Measurements from ENCODE around the gene RPS6KA2. TPM values are rescaled to one million over a fixed set of nuclear protein-coding genes. Genes with fewer than 3 reads are reported as not detected.

The RPS6KA2 gene
- total RNA-seq, 3 donors from 2014 or later: 23.7 to 124 (median 56.4) TPM

DNA sequence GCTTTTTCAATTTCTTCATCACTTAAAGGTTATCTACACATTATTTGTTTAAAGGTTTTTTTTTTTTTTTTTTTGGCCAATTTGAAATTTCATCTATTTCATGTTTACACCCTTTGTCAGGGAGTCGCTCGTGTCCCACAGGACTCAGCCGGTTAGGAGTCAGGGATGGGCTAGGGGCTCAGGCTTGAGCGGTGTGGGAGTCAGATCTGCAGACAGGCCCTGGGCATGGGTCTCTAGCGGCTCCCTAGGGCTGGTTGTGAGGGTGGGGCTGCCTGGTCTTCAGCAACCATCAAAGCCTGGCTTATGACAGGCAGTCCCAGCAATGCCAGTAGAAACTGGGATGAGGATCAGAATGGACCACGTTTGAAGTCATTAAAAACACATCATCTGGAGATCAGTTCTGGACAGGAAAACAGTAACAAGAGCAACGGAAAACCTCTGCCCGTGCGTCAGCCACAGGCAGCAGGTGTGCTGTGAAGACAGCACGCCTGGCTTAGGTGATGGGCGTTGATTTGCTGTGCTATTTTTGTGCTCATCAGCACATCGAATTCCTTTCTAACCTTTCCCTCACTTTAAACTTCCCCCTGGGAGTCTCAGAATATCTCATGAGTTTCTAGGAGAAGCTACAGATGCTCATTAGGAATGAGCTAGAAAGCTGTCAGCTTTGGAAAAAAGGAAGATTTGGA is 153.0 kb downstream of the RPS6KA2 start:
- Histone ChIP-seq H3K4me3 (no peak overlapping the region), H3K4me1 (no peaks in the 10 kb centered on the region), H3K9me3 (no peaks in the 10 kb centered on the region), H3K36me3 (no peaks in the 10 kb centered on the region), H3K27ac (no peak overlapping the region), H3K27me3 (no peaks in the 10 kb centered on the region)
- no peak for TF ChIP-seq CTCF (IDR thresholded peaks at IDR 0.05)
- TF ChIP-seq POLR2A (IDR thresholded peaks at IDR 0.05): no peak
- no peak for TF ChIP-seq POLR2AphosphoS5 (IDR thresholded peaks at IDR 0.05)
- intact Hi-C loops (cut with DNase I; ENCODE audit: low total_unique reads): no loop called here
- no peak for DNase-seq (ENCODE audit: low spot score in 2 of 2)

DNA sequence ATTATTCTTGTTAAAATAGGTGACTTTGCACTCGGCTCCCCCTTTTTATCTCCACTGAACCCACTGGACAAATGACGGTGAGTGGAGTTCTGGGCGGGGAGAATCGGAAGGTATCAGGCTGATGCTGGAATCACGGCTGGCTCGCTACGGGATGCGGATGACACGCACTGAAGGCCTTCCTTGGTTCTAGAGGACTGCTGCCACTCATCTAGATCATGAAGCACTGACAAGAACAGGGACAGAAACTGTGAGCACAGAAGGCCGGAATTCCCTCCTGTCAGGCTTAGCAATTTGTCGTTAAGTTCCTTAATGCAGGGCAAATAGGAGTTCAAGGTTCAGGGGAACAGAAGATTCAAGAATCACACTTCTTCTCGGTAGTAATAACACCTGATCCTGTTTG is 154.4 kb downstream of the RPS6KA2 start:
- intact Hi-C loops (cut with DNase I; ENCODE audit: low total_unique reads): no loop called here
- no peaks in the 10 kb centered on the region for H3K36me3 ChIP-seq

GRCh38 chr6:166471797-166472260 is 155.2 kb downstream of the RPS6KA2 start:
- intact Hi-C loops (cut with DNase I; ENCODE audit: low total_unique reads): no loop called here
- no peak overlapping the region for H3K27ac ChIP-seq
- TF ChIP-seq POLR2AphosphoS5 (IDR thresholded peaks at IDR 0.05): no peak
- TF ChIP-seq CTCF (IDR thresholded peaks at IDR 0.05): no peak
- no peak for TF ChIP-seq POLR2A (IDR thresholded peaks at IDR 0.05)
- no peak overlapping the region for H3K4me3 ChIP-seq
- H3K27me3 ChIP-seq: no peaks in the 10 kb centered on the region
- H3K4me1 ChIP-seq: no peaks in the 10 kb centered on the region
- H3K36me3 ChIP-seq: no peaks in the 10 kb centered on the region
- H3K9me3 ChIP-seq: no peaks in the 10 kb centered on the region
- DNase-seq (ENCODE audit: low spot score in 2 of 2): no peak

More for the DNA sequence above, 154.4 kb downstream of the RPS6KA2 start:
- Histone ChIP-seq H3K4me1 (no peaks in the 10 kb centered on the region), H3K9me3 (no peaks in the 10 kb centered on the region), H3K27ac (no peak overlapping the region), H3K27me3 (no peaks in the 10 kb centered on the region), H3K4me3 (no peak overlapping the region)
- no peak for DNase-seq (ENCODE audit: low spot score in 2 of 2)
- TF ChIP-seq POLR2A (IDR thresholded peaks at IDR 0.05) (no peak), POLR2AphosphoS5 (IDR thresholded peaks at IDR 0.05) (no peak), CTCF (IDR thresholded peaks at IDR 0.05) (no peak)

GRCh38 chr6:166470863-166471410 is 156.1 kb downstream of the RPS6KA2 start:
- Histone ChIP-seq H3K27me3 (no peaks in the 10 kb centered on the region), H3K36me3 (no peaks in the 10 kb centered on the region), H3K4me1 (no peaks in the 10 kb centered on the region), H3K4me3 (no peak overlapping the region), H3K27ac (no peak overlapping the region), H3K9me3 (no peaks in the 10 kb centered on the region)
- intact Hi-C loops (cut with DNase I; ENCODE audit: low total_unique reads): no loop called here
- TF ChIP-seq POLR2A (IDR thresholded peaks at IDR 0.05): no peak
- TF ChIP-seq POLR2AphosphoS5 (IDR thresholded peaks at IDR 0.05): no peak
- no peak for TF ChIP-seq CTCF (IDR thresholded peaks at IDR 0.05)
- DNase-seq (ENCODE audit: low spot score in 2 of 2): no peak

DNA sequence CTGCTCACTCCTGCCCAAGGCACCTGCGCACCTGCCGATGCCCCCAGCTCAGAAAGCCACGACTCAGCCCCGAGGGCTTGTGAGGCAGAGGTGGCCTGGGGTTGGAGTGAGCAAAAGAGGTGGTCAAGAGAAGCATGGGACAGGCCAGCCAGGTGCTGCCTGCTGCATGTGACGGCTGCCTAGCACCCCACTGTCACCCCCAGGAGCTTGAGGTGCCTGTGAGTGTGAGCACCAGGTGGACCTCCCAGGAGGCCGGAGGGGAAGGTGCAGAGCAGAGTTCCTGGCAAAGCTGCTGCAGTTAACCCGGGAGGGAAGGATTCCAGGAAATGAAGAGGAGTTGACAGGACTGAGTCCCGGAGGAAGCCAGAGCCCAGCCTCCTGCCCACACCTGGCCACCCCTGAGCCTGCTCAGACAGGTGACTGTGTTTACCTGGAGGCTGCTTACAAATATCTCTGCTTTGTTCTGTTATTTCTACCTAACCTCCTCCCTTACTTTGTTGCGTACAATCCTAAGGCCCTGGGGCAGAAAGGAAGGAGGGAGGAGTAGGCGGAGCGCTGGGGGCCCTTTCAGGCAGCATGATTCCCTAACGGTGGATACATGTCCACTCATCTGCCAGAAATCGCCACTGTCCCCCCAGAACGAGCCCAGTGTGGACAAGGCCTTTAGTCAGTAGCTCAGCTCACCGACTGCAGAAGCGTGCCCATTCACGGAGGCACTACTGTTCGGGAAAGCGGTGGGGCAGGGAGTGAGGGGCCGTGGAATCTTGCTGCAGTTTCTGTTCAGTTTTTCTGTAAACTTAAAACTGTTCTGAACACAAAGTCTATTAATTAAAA is 156.8 kb downstream of the RPS6KA2 start:
- H3K36me3 ChIP-seq: no peaks in the 10 kb centered on the region
- no peaks in the 10 kb centered on the region for H3K4me1 ChIP-seq
- DNase-seq (ENCODE audit: low spot score in 2 of 2): no peak
- H3K27me3 ChIP-seq: no peaks in the 10 kb centered on the region
- intact Hi-C loops (cut with DNase I; ENCODE audit: low total_unique reads): no loop called here
- TF ChIP-seq POLR2AphosphoS5 (IDR thresholded peaks at IDR 0.05) (no peak), CTCF (IDR thresholded peaks at IDR 0.05) (no peak), POLR2A (IDR thresholded peaks at IDR 0.05) (no peak)
- no peaks in the 10 kb centered on the region for H3K9me3 ChIP-seq
- H3K27ac ChIP-seq: no peak overlapping the region
- no peak overlapping the region for H3K4me3 ChIP-seq

Measured in breast epithelium (tissue), 4 donors.